ENCODE results near the gene GRAMD1A. TPM values are rescaled to one million over a fixed set of nuclear protein-coding genes. Genes with fewer than 3 reads are reported as not detected.

GRAMD1A gene
- total and polyA plus RNA-seq, 9 of the 15 experiments (the other 6 are each of a cell fraction or from before 2014, with no cell fraction given): 1.4 to 63.8 (median 38.5) TPM

DNA sequence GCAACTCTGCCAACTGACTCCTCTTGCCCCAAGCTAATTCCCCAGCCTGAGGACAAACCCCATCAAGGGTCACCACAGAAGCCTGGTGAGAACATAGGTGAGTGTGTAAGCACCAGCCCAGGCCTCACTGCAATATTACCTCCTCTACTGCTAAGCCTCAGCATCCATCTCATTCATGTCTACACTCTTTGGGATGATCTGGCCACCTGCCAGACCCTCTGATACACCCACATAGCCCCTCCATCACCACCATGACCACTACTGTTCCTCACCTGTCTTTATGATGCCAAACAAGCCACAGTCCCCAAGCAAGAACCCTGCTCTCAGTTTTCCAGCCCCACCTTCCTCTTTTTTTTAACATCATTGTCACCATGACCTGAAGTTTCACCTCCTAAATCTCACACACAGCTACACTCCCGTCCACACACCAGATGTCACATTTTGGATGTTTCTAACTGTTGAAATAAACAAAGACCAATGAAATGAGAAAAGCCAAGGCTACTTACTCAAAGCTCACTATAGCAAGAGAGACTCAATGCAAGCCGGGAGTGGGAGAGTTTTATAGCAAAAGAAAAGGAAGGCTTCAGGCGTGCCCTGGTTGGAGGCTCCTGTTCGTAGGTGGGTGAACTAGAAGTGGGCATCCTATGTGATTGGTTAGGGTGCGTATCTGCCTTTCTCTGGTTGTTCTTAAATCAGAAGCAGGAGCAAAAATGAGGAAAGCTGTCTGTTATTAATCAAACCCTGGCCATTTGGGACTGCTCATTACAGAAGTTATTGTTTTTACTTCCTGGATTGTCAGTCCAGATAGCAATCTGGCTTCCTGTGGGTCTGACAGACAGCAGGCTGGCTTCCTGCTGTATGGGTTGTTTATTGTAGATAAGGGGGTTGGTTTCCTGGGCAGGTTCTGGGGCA, 38.1 kb upstream of the GRAMD1A start (continued):
- TF ChIP-seq ZBTB33 (CRISPR knock-in tag; IDR thresholded peaks at IDR 0.05) (no peak), MYBL2 (IDR thresholded peaks at IDR 0.05; ENCODE audit: low read depth) (no peak), MYBL2 (CRISPR knock-in tag; IDR thresholded peaks at IDR 0.05; ENCODE audit: borderline replicate concordance) (no peak), TRIM28 (IDR thresholded peaks at IDR 0.05) (peak; percentile 91), ZNF282 (CRISPR knock-in tag; IDR thresholded peaks at IDR 0.05) (no peak), WHSC1 (IDR thresholded peaks at IDR 0.05; ENCODE audit: low read length) (no peak), MAZ (CRISPR knock-in tag; conservative IDR thresholded peaks at IDR 0.05 in 1 of 2, IDR thresholded peaks at IDR 0.05 in 1 of 2) (peak in 1 of 2 experiments; percentile 45; a peak in 1 of 4 replicates), PHB (CRISPR knock-in tag; IDR thresholded peaks at IDR 0.05) (no peak), MTF1 (CRISPR knock-in tag; IDR thresholded peaks at IDR 0.05; ENCODE audit: borderline replicate concordance) (no peak), MCM5 (IDR thresholded peaks at IDR 0.05; ENCODE audit: low read depth) (no peak), HIVEP1 (CRISPR knock-in tag; IDR thresholded peaks at IDR 0.05) (no peak), PPARD (CRISPR knock-in tag; IDR thresholded peaks at IDR 0.05) (no peak), ZNF253 (CRISPR knock-in tag; conservative IDR thresholded peaks at IDR 0.05) (no peak), ZNF12 (CRISPR knock-in tag; IDR thresholded peaks at IDR 0.05) (0 out of 2 replicates have a peak, but pooled peaks have one; percentile 47), MAFK (IDR thresholded peaks at IDR 0.05; ENCODE audit: low read length) (no peak), STAG1 (CRISPR knock-in tag; IDR thresholded peaks at IDR 0.05; ENCODE audit: borderline replicate concordance) (no peak), ZKSCAN3 (CRISPR knock-in tag; IDR thresholded peaks at IDR 0.05) (no peak)
- TF ChIP-seq, protein P1, sequence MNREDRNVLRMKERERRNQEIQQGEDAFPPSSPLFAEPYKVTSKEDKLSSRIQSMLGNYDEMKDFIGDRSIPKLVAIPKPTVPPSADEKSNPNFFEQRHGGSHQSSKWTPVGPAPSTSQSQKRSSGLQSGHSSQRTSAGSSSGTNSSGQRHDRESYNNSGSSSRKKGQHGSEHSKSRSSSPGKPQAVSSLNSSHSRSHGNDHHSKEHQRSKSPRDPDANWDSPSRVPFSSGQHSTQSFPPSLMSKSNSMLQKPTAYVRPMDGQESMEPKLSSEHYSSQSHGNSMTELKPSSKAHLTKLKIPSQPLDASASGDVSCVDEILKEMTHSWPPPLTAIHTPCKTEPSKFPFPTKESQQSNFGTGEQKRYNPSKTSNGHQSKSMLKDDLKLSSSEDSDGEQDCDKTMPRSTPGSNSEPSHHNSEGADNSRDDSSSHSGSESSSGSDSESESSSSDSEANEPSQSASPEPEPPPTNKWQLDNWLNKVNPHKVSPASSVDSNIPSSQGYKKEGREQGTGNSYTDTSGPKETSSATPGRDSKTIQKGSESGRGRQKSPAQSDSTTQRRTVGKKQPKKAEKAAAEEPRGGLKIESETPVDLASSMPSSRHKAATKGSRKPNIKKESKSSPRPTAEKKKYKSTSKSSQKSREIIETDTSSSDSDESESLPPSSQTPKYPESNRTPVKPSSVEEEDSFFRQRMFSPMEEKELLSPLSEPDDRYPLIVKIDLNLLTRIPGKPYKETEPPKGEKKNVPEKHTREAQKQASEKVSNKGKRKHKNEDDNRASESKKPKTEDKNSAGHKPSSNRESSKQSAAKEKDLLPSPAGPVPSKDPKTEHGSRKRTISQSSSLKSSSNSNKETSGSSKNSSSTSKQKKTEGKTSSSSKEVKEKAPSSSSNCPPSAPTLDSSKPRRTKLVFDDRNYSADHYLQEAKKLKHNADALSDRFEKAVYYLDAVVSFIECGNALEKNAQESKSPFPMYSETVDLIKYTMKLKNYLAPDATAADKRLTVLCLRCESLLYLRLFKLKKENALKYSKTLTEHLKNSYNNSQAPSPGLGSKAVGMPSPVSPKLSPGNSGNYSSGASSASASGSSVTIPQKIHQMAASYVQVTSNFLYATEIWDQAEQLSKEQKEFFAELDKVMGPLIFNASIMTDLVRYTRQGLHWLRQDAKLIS (CRISPR knock-in tag; IDR thresholded peaks at IDR 0.05): no peak
- TF ChIP-seq, protein P2, sequence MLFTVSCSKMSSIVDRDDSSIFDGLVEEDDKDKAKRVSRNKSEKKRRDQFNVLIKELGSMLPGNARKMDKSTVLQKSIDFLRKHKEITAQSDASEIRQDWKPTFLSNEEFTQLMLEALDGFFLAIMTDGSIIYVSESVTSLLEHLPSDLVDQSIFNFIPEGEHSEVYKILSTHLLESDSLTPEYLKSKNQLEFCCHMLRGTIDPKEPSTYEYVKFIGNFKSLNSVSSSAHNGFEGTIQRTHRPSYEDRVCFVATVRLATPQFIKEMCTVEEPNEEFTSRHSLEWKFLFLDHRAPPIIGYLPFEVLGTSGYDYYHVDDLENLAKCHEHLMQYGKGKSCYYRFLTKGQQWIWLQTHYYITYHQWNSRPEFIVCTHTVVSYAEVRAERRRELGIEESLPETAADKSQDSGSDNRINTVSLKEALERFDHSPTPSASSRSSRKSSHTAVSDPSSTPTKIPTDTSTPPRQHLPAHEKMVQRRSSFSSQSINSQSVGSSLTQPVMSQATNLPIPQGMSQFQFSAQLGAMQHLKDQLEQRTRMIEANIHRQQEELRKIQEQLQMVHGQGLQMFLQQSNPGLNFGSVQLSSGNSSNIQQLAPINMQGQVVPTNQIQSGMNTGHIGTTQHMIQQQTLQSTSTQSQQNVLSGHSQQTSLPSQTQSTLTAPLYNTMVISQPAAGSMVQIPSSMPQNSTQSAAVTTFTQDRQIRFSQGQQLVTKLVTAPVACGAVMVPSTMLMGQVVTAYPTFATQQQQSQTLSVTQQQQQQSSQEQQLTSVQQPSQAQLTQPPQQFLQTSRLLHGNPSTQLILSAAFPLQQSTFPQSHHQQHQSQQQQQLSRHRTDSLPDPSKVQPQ (CRISPR knock-in tag; IDR thresholded peaks at IDR 0.05; ENCODE audit: borderline replicate concordance): no peak
